ENCODE measurements around the gene SLC35F1.

The SLC35F1 gene

GRCh38 chr6:118228886-118229285 lies 321.8 kb downstream of the SLC35F1 start:
- CTCF ChIA-PET: interaction anchor here (0.6 kb wide), 1 partner anchor 500 kb away, joined by 4 read pairs; no protein-coding TSS in a partner anchor
- TF ChIP-seq CTCF (conservative IDR thresholded peaks at IDR 0.05; ENCODE audit: low read depth): no peak
- no peak overlapping the region for H3K27ac ChIP-seq
- POLR2A ChIA-PET (ENCODE audit: low non-redundant PET): no interaction called here
- no peak for DNase-seq (ENCODE audit: low spot score)

- no peak overlapping the region for H3K27ac ChIP-seq
- CTCF ChIA-PET: no interaction called here
- DNase-seq (ENCODE audit: low spot score): no peak
- POLR2A ChIA-PET (ENCODE audit: low non-redundant PET): no interaction called here
- no peak for TF ChIP-seq CTCF (conservative IDR thresholded peaks at IDR 0.05; ENCODE audit: low read depth)
Observed at GRCh38 chr6:118240878-118241528, 333.9 kb downstream of the SLC35F1 start.

GRCh38 chr6:118246406-118246805 lies 339.3 kb downstream of the SLC35F1 start:
- no peak for DNase-seq (ENCODE audit: low spot score)
- ChIA-PET CTCF (no interaction called here), POLR2A (ENCODE audit: low non-redundant PET) (no interaction called here)
- H3K27ac ChIP-seq: no peak overlapping the region
- no peak for TF ChIP-seq CTCF (conservative IDR thresholded peaks at IDR 0.05; ENCODE audit: low read depth)

GRCh38 chr6:118248171-118248570 lies 341.1 kb downstream of the SLC35F1 start:
- no peak for TF ChIP-seq CTCF (conservative IDR thresholded peaks at IDR 0.05; ENCODE audit: low read depth)
- H3K27ac ChIP-seq: no peak overlapping the region
- DNase-seq (ENCODE audit: low spot score): no peak
- ChIA-PET POLR2A (ENCODE audit: low non-redundant PET) (no interaction called here), CTCF (no interaction called here)

- no peak for DNase-seq (ENCODE audit: low spot score)
- CTCF ChIA-PET: no interaction called here
Observed at GRCh38 chr6:118249680-118250079, 342.6 kb downstream of the SLC35F1 start.

GRCh38 chr6:118252474-118252873 lies 345.4 kb downstream of the SLC35F1 start:
- DNase-seq (ENCODE audit: low spot score): no peak
- ChIA-PET POLR2A (ENCODE audit: low non-redundant PET) (no interaction called here), CTCF (no interaction called here)
- H3K27ac ChIP-seq: no peak overlapping the region
- no peak for TF ChIP-seq CTCF (conservative IDR thresholded peaks at IDR 0.05; ENCODE audit: low read depth)

More at GRCh38 chr6:118249680-118250079, 342.6 kb downstream of the SLC35F1 start:
- no peak overlapping the region for H3K27ac ChIP-seq
- POLR2A ChIA-PET (ENCODE audit: low non-redundant PET): no interaction called here
- TF ChIP-seq CTCF (conservative IDR thresholded peaks at IDR 0.05; ENCODE audit: low read depth): no peak
